ENCODE results near the gene C22orf39.
A peak's percentile ranks its signal among the peaks of the same experiment; 100 is the strongest.

C22orf39 gene

GRCh38 chr22:19447330-19448075 is at the start of gene C22orf39:
TSS of gene C22orf39 (minus strand) at chr22:19447711. CDS start at chr22:19447688, 23 bp downstream.
- DNase-seq = peak; percentile 90 to 96

GRCh38 chr22:19497245-19497644 is 49.7 kb upstream of the C22orf39 start:
- DNase-seq = no peak

- no peak for DNase-seq
Observed at GRCh38 chr22:19496324-19496630, 48.8 kb upstream of the C22orf39 start.

- no peak for DNase-seq
Observed at GRCh38 chr22:19495562-19496323, 48.2 kb upstream of the C22orf39 start.

- DNase-seq = no peak
Observed at GRCh38 chr22:19494676-19495173, 47.2 kb upstream of the C22orf39 start.

GRCh38 chr22:19494001-19494560 is 46.6 kb upstream of the C22orf39 start:
- no peak for DNase-seq

- no peak for DNase-seq
Observed at GRCh38 chr22:19492504-19493174, 45.1 kb upstream of the C22orf39 start.

GRCh38 chr22:19490628-19491230 is 43.2 kb upstream of the C22orf39 start:
- no peak for DNase-seq

- DNase-seq = peak in 1 of 2 donors; percentile 26
Observed at GRCh38 chr22:19488884-19489843, 41.7 kb upstream of the C22orf39 start.

GRCh38 chr22:19488285-19488684 is 40.8 kb upstream of the C22orf39 start:
- DNase-seq = no peak

GRCh38 chr22:19483481-19484244 is 36.2 kb upstream of the C22orf39 start:
- DNase-seq = no peak

GRCh38 chr22:19482297-19482696 is 34.8 kb upstream of the C22orf39 start:
- no peak for DNase-seq

GRCh38 chr22:19480789-19481188 is 33.3 kb upstream of the C22orf39 start:
- no peak for DNase-seq

- DNase-seq = no peak
Observed at GRCh38 chr22:19480173-19480568, 32.7 kb upstream of the C22orf39 start.

GRCh38 chr22:19479355-19480172 is 32.1 kb upstream of the C22orf39 start, which contains the start of gene CDC45:
TSS of gene CDC45 (plus strand) at chr22:19479920. CDS start at chr22:19479969, 49 bp downstream.
- DNase-seq = peak; percentile 96 to 99

GRCh38 chr22:19478901-19479354 is 31.4 kb upstream of the C22orf39 start, which contains the start of gene UFD1:
TSS of gene UFD1 (minus strand) at chr22:19479193. CDS start at chr22:19479085, 108 bp downstream.
- peak; percentile 79 to 88 for DNase-seq

- DNase-seq = no peak
Observed at GRCh38 chr22:19478045-19478900, 30.8 kb upstream of the C22orf39 start.

GRCh38 chr22:19477321-19478044 is 30.0 kb upstream of the C22orf39 start:
- peak in 1 of 2 donors; percentile 26 for DNase-seq

Measured in hippocampal formation (tissue), 2 donors.